HG02938 (cell line): ENCODE measurements around the gene STK10.
A peak's percentile ranks its signal among the peaks of the same experiment; 100 is the strongest.
"Not testable (repeated sequence)": the region's sequence is repeated elsewhere in the genome, so short reads cannot be mapped to it uniquely, and the experiment has no call there.

Experiments
- ATAC-seq: cut with Tn5 transposase; IDR thresholded peaks from one replicate; pipeline ENCODE4 v1.9.1; 2021; ENCODE audit warnings: mild to moderate bottlenecking, moderate library complexity; ENCODE audit not compliant: unreplicated experiment

The STK10 gene

GRCh38 chr5:172167895-172168294 lies 20.1 kb downstream of the STK10 start:
- ATAC-seq: no peak

- no peak for ATAC-seq
These were observed 21.8 kb downstream of the STK10 start for GRCh38 chr5:172166030-172166826.

DNA sequence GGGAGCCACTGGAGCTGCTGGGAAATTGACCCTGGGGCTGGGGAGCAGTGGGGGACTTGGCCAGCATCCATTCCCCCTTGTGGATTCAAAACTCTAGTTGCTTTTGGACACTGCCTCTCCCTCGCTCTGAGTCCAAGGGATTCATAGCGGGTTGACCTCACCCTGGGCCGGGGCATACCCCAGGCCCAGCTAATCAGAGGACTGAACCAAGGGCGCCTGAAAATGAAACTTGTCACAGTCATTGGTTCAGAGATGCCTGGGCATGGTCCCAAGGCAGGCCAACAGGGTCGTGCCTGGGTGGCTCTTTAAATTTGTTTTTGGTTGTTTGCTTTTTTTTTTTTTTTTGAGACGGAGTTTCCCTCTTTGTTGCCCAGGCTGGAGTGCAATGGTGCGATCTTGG lies 22.6 kb downstream of the STK10 start:
- no peak for ATAC-seq

DNA sequence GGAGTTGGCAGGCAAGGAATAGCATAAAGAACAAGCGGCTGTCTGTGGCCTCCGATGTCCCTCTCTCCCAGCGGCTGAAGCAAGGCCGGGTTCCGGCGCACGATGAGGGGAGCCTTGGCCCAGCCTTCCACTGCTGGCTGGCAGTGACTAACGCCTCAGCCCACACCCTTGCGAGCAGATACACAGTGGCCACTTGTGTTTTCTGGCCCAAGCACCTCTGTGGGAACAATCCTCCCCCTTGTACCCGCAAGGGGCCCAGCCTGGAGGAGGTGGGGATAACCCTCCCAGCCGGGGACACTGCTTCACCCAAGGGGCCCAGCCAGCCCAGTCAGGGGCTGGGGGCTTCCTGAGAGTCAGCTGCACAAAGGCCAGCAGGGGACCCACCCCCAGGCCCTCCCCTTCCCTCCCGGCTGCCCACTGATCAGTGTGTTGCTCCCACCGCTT lies 23.2 kb downstream of the STK10 start:
- no peak for ATAC-seq

DNA sequence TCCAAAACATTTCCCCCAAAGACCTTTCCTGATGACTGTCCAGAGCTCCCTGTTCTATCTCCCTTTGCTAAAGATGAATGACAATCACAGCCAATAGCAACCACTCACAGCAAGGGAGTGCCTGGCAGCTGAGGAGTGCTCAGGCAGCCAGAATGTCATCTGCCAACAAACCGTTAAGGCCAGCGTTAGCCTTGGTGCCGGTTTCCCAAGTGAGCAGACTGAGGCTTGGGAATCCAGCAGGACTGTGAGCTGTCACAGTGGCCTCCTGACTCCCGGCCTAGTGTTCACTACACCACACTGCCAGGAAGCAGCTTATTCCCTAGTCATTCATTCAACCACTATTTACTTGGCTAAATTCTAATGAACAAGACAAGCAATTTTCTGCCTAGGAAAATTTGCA lies 24.7 kb downstream of the STK10 start:
- ATAC-seq: no peak

GRCh38 chr5:172162987-172163343 lies 25.1 kb downstream of the STK10 start:
- ATAC-seq: no peak

DNA sequence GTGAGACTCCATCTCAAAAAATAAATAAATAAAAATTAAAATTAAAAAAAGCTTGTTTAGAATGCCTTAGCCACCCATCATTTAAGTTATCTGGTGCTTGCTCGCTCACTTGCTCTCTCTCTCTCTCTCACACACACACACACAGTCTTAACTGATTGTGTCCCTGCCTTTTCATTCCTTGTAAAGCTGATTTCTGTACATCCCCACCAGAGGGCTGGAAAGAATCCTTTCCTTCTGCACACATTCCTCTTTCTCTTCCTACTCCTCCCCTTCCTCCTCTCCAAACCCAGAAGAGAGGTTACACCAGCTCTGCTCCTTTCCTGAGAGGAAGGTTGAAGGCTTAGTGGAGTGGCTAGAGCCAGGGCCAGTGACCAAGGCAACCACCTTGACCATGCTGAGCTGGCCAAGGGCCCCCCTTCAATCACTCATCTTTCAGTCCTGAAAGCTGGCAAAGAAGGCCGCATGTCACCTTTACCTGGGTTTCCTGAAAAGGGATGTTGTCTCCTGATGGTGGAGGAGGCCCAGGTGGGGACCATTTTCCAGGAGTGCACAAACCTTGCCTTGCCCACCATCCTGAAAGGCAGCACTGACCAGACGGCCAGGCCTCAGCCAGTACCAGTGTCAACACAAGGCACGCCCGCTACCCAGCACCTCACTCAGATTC lies 25.6 kb downstream of the STK10 start:
- ATAC-seq: no peak

DNA sequence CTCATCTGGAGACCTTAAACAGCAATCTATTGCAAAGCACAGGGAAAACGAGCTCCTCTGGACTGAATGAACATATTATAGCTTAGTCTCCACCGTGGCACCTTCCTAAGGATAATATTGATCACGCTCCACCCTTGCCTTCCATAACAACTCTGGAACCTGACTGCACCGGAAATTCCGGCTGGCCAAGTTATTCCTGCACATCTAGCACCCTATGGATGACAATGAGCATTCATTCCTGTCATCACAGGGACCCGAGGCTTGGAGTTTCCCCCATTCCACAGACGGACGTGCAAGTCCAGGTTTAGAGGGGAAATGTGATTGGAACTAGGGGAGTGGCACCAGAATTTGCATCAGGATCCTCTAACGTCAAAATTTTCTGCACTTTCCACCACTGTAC lies 27.5 kb downstream of the STK10 start:
- ATAC-seq: no peak

GRCh38 chr5:172159016-172159415 lies 29.0 kb downstream of the STK10 start:
- ATAC-seq: no peak

GRCh38 chr5:172156541-172156994 lies 31.5 kb downstream of the STK10 start:
- ATAC-seq: no peak

- ATAC-seq: not testable (repeated sequence)
These were observed 32.9 kb downstream of the STK10 start for GRCh38 chr5:172155101-172155500.

DNA sequence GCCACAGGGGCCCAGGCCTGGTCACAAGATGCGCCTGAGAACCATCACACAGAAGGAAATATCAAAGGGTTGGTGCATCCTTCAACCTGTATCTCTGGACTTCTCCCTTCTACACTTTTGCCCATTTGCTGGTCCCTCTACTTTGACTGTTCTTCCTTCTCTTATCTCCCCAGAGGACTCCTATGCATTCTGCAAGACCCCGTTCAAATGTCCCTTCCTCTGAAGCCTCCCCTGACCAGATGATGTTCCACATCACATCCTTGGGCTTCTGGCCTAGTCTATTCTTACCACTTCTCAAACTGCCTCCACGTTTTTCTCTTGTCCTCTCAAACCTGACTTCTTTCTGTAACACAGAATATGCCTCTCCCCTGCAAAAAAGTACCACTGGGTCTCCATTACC lies 34.3 kb downstream of the STK10 start:
- ATAC-seq: no peak

- ATAC-seq: no peak
These were observed 36.3 kb downstream of the STK10 start for GRCh38 chr5:172151661-172152210.

- peak; percentile 50 for ATAC-seq
These were observed 37.3 kb downstream of the STK10 start for GRCh38 chr5:172150514-172151425.

GRCh38 chr5:172149481-172149880 lies 38.5 kb downstream of the STK10 start:
- not testable (repeated sequence) for ATAC-seq

- no peak for ATAC-seq
These were observed 39.0 kb downstream of the STK10 start for GRCh38 chr5:172149073-172149472.

DNA sequence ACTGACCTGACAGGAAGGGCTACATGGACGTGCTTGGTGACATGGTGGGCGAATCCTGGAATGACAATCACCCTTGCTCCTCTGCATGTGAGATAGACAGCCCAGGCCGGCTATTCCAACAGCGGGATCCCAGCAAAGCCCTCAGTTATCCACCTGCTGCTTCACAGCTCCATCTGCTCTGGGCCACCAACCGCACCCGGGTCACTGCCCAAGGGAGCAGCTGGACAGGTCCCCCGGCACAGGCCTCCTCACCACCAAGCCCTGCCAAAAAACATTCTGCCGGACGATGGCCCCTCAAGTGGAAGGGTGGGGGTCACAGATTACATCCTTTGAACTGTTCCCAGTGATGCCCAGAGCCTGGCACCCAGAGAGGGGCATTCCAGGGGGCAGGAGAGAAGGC lies 39.6 kb downstream of the STK10 start:
- ATAC-seq: no peak

DNA sequence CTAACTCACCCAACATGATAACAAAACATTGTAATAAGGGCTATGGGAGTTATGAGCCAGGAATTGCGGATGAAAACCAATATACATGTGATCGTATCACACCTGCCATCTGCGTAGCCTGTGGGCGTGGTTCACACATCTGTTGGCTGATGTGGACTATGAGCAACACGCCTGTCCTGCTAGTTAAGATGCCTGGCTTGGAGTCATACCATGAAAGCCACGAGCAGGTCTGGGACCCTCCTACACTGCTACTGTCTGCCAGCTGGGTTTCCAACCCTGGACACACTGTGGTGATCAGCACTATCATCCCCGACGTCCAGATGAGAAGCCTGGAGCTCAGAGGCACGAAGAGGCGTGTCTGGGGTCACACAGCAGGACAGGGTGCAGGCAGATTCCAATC lies 40.2 kb downstream of the STK10 start:
- no peak for ATAC-seq

DNA sequence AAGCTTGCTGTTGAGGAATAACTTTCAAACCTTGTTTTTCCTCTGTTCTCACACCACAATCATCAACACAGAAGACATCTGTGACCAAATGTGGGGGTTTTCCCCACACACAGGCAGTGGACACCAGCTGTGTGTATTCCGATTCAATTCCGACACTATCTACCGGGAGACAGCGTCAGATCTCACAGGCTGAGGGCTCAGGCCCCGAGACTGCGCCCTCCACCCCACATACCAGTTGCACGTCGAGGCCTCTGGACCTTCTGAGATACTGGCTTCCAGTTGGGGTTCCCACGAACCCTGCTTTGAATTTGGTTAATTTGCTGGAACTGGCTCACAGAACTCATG lies 41.3 kb downstream of the STK10 start:
- no peak for ATAC-seq

- no peak for ATAC-seq
These were observed 41.9 kb downstream of the STK10 start for GRCh38 chr5:172145870-172146747.
